Stomach smooth muscle (tissue), 2 donors: Measurements from ENCODE around the gene RGS3.

ENCODE experiments used
- H3K27ac ChIP-seq: one replicate; pipeline ENCODE4 v1.7.0; 2013; ENCODE audit warnings: mild to moderate bottlenecking, low read length, inconsistent platforms
- H3K27me3 ChIP-seq, 2 donors: one replicate each; pipeline ENCODE4 v1.7.0; 2013; ENCODE audit warnings: low read length in 2 of 2; ENCODE audit not compliant: insufficient read depth in 2 of 2, control insufficient read depth in 1 of 2
- H3K36me3 ChIP-seq, 2 donors: one replicate each; pipeline ENCODE4 v1.7.0; 2013; ENCODE audit warnings: low read length in 2 of 2; ENCODE audit not compliant: control insufficient read depth in 2 of 2, insufficient read depth in 2 of 2
- H3K4me1 ChIP-seq: one replicate; pipeline ENCODE4 v1.7.0; 2013; ENCODE audit warnings: low read length; ENCODE audit not compliant: control insufficient read depth, insufficient read depth
- H3K4me3 ChIP-seq, 2 donors: one replicate each; pipeline ENCODE4 v1.7.0; 2013; ENCODE audit warnings: low read length in 2 of 2
- H3K9ac ChIP-seq, 2 donors: one replicate each; pipeline ENCODE4 v1.7.0; 2013; ENCODE audit warnings: low read length in 2 of 2, mild to moderate bottlenecking in 1 of 2
- H3K9me3 ChIP-seq, 2 donors: one replicate each; pipeline ENCODE4 v1.7.0; 2013; ENCODE audit warnings: low read length in 2 of 2; ENCODE audit not compliant: control insufficient read depth in 2 of 2
- donor health status: healthy.
- donor health status: Pancreatic carcinoma.

RGS3 gene

DNA sequence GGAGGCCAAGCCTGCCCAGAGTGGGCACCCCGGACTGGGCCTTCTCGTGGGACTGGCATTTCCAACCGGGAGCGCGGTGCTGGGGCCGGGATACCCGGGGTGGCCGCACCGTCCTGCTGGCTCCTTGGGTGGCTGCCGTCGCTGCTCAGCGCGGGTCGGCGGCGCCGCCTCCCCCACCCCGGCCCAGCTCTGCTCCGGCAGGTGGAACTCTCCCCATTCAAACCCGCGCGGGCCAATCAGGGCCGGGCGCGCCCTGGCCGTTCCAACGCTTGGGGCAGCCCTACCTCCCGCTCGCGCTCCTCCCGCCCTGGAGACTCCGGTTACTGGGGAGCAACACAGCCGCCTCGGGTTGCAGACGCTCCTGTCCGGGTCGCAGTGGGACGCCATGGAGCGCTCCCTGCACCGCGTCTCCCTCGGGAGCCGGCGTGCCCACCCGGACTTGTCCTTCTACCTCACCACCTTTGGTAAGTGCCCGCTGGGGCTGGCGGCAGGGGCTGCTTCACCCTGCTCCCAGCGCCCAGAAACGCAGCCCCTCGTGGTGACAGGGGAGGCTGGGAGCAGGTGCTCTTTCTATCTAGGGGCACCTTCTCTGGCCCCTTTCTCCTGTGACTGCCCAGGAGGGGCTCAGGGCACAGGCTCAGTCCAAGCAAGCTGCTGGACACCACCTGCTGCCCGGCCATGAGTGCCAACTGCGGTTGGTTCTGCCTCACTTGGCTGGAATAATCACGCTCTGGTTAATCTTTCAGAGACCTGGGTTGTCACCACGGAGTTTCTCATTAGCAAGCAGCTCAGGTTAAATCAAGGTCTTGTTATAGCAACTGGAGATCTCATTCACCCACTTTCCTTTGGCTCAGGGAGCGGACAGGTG lies at the start of gene RGS3:
RGS3 (plus strand) TSS at position 310 of the 868 bp plus-strand sequence; CDS start at position 386, 76 bp downstream.
- no peaks in the 10 kb centered on the region for H3K9me3 ChIP-seq
- H3K4me1 ChIP-seq, result peaks cover 22% of the 10 kb centered on the region
- H3K9ac ChIP-seq, result peak within 1 kb of the TSS; percentile 65 to 76
- no peaks in the 10 kb centered on the region for H3K27me3 ChIP-seq
- peak within 1 kb of the TSS; percentile 69 for H3K27ac ChIP-seq
- H3K36me3 ChIP-seq, result no peaks in the 10 kb centered on the region
- peak within 1 kb of the TSS; percentile 79 to 84 for H3K4me3 ChIP-seq

DNA sequence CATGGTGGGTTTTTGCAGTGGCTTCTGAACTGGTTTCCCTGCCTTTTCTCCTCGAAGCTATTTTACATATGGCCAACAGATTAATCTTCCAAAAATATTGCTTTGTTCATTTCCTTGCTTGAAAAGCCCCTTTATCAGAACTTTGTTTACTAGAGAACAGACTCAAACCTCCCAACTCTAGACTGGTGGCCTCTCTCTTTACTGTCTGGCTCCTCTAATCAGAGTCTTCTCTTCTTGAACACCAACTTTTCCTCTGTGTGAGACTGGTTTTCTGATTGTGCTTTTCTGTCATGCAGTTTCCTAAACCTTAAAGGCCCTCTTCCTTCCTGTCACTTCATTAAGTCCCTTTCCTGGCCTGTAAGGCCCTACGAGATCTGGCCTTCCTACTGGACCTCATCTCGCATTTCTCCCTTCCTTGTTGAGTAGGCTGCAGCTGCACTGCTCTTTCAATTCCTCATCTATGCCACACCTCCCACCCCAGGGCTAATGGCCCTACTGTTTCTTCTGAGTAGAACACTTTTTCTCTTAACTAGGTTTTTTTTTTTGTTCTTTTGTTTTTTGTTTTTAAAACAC lies 47.3 kb upstream of the RGS3 start:
- no peak overlapping the region for H3K27ac ChIP-seq
- no peaks in the 10 kb centered on the region for H3K4me1 ChIP-seq
- no peak overlapping the region for H3K4me3 ChIP-seq
- H3K36me3 ChIP-seq, result no peaks in the 10 kb centered on the region
- H3K9ac ChIP-seq, result no peak overlapping the region
- H3K9me3 ChIP-seq, result no peaks in the 10 kb centered on the region
- H3K27me3 ChIP-seq, result no peaks in the 10 kb centered on the region

DNA sequence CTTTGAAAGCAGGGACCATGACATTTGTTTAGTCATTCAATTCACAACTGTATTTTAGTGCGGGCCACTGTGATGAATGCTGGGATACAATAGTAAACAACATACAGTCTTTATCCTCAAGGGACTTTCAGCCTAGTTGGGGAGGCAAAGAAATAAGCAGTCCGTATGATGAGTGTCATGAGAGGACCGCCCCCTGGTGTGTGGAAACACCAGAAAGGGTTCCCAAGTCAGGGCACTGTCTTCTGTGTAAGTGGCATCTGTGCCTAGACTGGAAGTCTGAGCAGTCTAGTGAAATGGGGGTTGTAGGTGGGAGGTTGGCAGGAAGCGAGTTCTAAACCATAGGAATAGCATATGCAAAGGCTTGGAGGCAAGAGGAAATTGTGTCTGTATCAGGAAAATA lies 46.2 kb upstream of the RGS3 start:
- Histone ChIP-seq H3K9me3 (no peaks in the 10 kb centered on the region), H3K27me3 (no peaks in the 10 kb centered on the region), H3K27ac (no peak overlapping the region), H3K4me3 (no peak overlapping the region), H3K4me1 (no peaks in the 10 kb centered on the region), H3K36me3 (no peaks in the 10 kb centered on the region), H3K9ac (no peak overlapping the region)

DNA sequence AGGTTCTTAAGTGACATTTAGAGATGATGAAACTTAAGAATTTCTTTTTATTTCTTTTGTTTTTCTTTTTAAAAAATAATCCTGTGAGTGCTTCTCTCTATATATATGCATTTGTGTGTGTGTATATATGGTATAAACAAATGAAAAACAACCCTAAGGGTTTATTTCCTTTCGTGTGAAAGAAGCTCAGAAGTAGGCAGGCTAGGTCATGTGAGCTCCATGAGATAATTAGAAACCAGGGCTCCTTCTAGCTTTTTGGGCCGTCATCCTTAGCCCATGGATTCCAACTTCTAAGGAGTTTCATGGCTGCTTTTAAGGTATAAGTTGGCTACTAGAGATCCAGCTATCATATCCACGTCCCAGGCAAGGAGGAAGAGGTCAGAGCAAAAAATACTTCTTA lies 41.8 kb upstream of the RGS3 start:
- Histone ChIP-seq H3K9me3 (no peaks in the 10 kb centered on the region), H3K36me3 (no peaks in the 10 kb centered on the region), H3K27ac (no peak overlapping the region), H3K4me3 (no peak overlapping the region), H3K4me1 (no peaks in the 10 kb centered on the region), H3K27me3 (peaks cover 2 to 6% of the 10 kb centered on the region in 2 donors), H3K9ac (no peak overlapping the region)

DNA sequence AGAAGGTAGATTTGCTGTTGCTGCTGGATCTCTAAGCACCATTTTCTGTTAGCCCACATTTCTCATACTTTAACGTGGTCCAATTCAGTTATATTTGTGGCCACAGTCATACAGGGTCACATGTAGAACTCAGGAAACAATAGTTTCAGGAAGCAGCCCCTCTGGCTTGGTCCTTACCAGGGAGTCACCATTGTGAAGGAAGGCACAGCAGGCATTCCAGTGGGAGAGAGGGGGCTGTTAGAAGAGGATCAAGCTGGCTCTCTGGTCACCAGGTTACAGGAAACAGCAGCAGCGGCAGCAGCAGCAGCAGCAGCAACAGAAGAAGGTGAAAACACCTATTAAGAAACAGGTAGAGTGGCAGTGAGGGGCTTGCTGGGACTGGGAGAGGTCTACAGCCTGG lies 38.5 kb upstream of the RGS3 start:
- H3K27me3 ChIP-seq, result peaks cover 2 to 6% of the 10 kb centered on the region in 2 donors
- H3K4me1 ChIP-seq, result no peaks in the 10 kb centered on the region
- no peak overlapping the region for H3K27ac ChIP-seq
- H3K9me3 ChIP-seq, result no peaks in the 10 kb centered on the region
- H3K4me3 ChIP-seq, result no peak overlapping the region
- no peaks in the 10 kb centered on the region for H3K36me3 ChIP-seq
- H3K9ac ChIP-seq, result no peak overlapping the region

DNA sequence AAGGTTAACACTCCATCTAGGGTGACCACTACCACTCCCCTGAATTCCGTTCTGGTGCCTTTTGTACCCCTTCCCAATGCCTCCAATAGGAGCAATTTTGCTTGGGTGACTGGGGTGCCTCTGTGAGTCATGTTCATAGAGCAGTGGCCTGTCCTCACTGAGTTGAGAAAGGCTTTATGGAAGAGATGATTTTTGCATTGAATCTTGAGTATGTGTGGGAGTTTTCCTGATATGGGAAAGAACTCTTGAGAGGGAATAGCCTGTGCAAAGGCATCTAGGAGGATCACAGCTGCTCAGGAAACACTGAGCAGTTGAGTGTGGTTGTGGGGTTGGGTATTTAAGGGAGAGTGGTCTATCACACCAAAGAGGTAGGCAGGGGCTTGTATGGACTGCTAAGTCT lies 36.8 kb upstream of the RGS3 start:
- H3K36me3 ChIP-seq, result no peaks in the 10 kb centered on the region
- no peaks in the 10 kb centered on the region for H3K9me3 ChIP-seq
- no peak overlapping the region for H3K4me3 ChIP-seq
- H3K27me3 ChIP-seq, result peaks cover 2 to 6% of the 10 kb centered on the region in 2 donors
- H3K9ac ChIP-seq, result no peak overlapping the region
- H3K27ac ChIP-seq, result no peak overlapping the region
- no peaks in the 10 kb centered on the region for H3K4me1 ChIP-seq

DNA sequence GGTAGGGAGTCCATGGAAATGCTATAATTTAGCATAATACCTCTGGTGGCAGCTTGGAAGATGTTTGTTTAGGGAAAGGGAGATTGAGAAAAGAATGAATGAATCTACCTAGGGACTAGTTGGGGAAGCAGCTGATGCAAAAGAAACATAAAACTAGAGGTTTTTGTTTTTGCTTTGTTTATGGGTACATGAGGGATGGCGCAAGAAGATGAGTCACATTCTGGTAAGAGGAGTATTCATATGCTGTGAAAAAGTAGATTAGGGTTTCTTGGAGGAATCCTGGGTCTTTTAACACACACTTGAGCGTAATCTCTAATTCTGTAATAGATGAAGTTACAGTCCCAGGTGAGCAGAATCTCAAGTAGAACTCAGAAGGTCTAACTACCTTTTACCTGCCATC lies 35.9 kb upstream of the RGS3 start:
- Histone ChIP-seq H3K9ac (no peak overlapping the region), H3K27me3 (peaks cover 2 to 6% of the 10 kb centered on the region in 2 donors), H3K9me3 (no peaks in the 10 kb centered on the region), H3K27ac (no peak overlapping the region), H3K4me1 (no peaks in the 10 kb centered on the region), H3K4me3 (no peak overlapping the region), H3K36me3 (no peaks in the 10 kb centered on the region)

DNA sequence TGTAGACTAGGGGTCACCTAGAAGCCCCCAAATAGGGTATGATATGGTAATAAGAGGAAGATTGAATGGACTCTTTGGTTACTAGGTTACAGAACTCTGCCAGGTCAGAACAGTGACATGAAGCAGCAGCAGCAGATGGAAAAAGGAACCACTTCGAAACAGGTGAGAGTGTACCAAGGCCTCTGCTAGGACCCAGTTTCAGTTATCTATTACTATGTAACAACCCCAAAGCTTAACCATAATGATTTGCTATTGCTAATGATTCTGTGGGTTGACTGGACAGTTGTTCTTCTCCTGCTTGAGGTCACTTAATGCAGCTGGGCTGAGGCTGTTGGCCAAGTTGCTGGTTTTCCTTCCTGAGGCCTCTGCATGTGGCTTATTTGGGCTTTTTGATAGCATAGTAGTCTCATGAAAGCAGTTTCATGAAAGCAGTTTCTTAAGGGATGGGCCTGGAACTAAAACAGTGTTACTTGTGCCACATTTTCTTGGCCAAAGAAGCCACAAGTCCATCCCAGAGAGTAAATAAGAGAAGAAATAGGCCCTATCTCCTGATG lies 35.4 kb upstream of the RGS3 start:
- Histone ChIP-seq H3K4me1 (no peaks in the 10 kb centered on the region), H3K9ac (no peak overlapping the region), H3K27me3 (peaks cover 2 to 6% of the 10 kb centered on the region in 2 donors), H3K4me3 (no peak overlapping the region), H3K9me3 (no peaks in the 10 kb centered on the region), H3K27ac (no peak overlapping the region), H3K36me3 (no peaks in the 10 kb centered on the region)

DNA sequence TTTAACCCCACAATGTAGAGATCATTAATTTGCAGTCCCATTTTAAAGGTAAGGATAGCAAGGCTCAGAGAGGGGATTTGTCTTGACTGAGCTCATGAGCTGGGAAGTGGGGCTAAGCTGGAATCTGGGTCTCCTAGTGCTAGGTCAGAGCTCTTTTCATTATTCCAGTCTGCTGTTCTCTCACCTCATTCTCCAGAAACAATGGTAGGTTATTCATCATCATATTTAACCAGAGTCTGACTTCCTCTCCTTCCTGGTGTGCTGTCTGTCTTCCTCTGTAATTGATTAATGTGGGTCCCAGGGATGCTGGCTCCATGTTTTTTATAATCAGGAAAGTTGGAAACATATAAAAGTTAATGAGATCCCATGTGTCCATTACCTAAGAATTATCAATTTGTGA lies 32.3 kb upstream of the RGS3 start:
- H3K27me3 ChIP-seq, result no peaks in the 10 kb centered on the region
- no peaks in the 10 kb centered on the region for H3K9me3 ChIP-seq
- no peak overlapping the region for H3K9ac ChIP-seq
- H3K4me3 ChIP-seq, result no peak overlapping the region
- H3K27ac ChIP-seq, result no peak overlapping the region
- H3K4me1 ChIP-seq, result no peaks in the 10 kb centered on the region
- no peaks in the 10 kb centered on the region for H3K36me3 ChIP-seq

DNA sequence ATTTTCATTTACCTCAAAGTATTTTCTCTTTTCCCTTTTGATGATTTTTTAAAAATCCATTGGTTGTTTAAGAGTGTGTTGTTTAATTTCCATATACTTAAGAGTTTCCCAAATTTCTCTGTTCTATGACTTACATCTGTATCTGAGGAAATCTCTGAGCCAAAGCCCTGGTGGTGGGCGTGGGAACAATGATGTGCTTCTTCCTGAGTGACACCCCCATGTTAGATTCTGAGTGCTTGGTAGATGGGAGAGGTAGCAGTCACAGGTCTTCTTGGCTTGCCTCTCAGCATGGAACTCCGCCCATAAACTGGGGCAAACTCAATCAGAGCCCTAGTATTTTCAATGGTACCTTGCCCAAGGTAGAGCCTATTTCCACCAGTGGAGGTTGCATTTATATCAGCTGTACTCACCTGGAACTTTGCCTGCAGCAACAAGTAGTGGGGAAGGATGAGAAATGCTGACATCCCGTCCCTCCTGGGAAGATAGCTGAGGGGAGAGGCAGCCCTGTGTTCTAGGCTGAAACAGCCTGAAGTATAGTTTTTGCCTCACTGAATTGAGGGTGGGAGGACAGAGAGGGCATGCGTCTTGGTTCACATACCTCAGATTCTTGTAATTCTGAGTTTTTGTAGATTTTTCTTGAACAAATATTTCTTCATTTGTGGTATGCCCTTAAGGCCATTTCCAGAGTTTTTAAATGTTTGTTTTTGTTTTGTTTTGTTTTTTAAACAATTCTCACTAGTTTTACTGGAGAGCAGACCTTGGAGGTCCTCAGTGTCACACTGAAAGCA lies 26.6 kb upstream of the RGS3 start:
- no peaks in the 10 kb centered on the region for H3K4me1 ChIP-seq
- no peaks in the 10 kb centered on the region for H3K9me3 ChIP-seq
- no peaks in the 10 kb centered on the region for H3K27me3 ChIP-seq

More for the DNA sequence above, 26.6 kb upstream of the RGS3 start:
- no peaks in the 10 kb centered on the region for H3K36me3 ChIP-seq
- H3K9ac ChIP-seq, result no peak overlapping the region
- no peak overlapping the region for H3K27ac ChIP-seq
- no peak overlapping the region for H3K4me3 ChIP-seq
